MM.1S (cell line): Measurements from ENCODE around the gene ARHGAP42.

ENCODE experiments used
- DNase-seq: peaks from one replicate; pipeline ENCODE4 v3.0.0-alpha.2; 2015
- H2AFZ ChIP-seq: fragments of 300-600 bp; sonication (generic); 2 replicates; pipeline ENCODE4 v1.6.0; 2016; ENCODE audit warnings: antibody characterized with exemption, low read length
- H3F3A ChIP-seq: fragments of 300-600 bp; sonication (generic); 2 replicates; pipeline ENCODE4 v1.6.1; 2016; ENCODE audit warnings: mild to moderate bottlenecking, antibody characterized with exemption, low read length, moderate library complexity, mixed read lengths; ENCODE audit not compliant: insufficient read depth
- H3K27ac ChIP-seq: fragments of 300-600 bp; sonication (generic); 2 replicates; pipeline ENCODE4 v1.5.1; 2016; ENCODE audit warnings: mild to moderate bottlenecking, low read length
- H3K27me3 ChIP-seq: fragments of 300-600 bp; sonication (generic); replicated peaks from 2 replicates; pipeline ENCODE4 v1.6.0; 2016; ENCODE audit warnings: low read length; ENCODE audit not compliant: insufficient read depth
- H3K36me3 ChIP-seq: fragments of 300-600 bp; sonication (generic); replicated peaks from 2 replicates; pipeline ENCODE4 v1.6.1; 2016; ENCODE audit warnings: mild to moderate bottlenecking, low read length, mixed read lengths; ENCODE audit not compliant: insufficient read depth
- H3K4me1 ChIP-seq: fragments of 300-600 bp; sonication (generic); 2 replicates; pipeline ENCODE4 v1.6.1; 2016; ENCODE audit warnings: low read length, mixed read lengths
- H3K4me2 ChIP-seq: fragments of 300-600 bp; sonication (generic); 2 replicates; pipeline ENCODE4 v1.6.0; 2016; ENCODE audit warnings: low read depth, low read length
- H3K4me3 ChIP-seq: fragments of 300-600 bp; sonication (generic); 2 replicates; pipeline ENCODE4 v1.5.1; 2016; ENCODE audit warnings: low read length, mixed read lengths
- H3K79me2 ChIP-seq: fragments of 300-600 bp; sonication (generic); 2 replicates; pipeline ENCODE4 v1.6.1; 2016; ENCODE audit warnings: mixed run types, low read length, mixed read lengths
- H3K9ac ChIP-seq: fragments of 300-600 bp; sonication (generic); 2 replicates; pipeline ENCODE4 v1.6.1; 2016; ENCODE audit warnings: low read length, mixed read lengths
- H3K9me2 ChIP-seq: fragments of 300-600 bp; sonication (generic); replicated peaks from 2 replicates; pipeline ENCODE4 v1.6.1; 2016; ENCODE audit warnings: mild to moderate bottlenecking, low read length, mixed read lengths; ENCODE audit not compliant: insufficient read depth
- H3K9me3 ChIP-seq: fragments of 300-600 bp; sonication (generic); replicated peaks from 2 replicates; pipeline ENCODE4 v1.6.1; 2016; ENCODE audit warnings: mild to moderate bottlenecking, low read length, mixed read lengths; ENCODE audit not compliant: insufficient read depth
- H4K20me1 ChIP-seq: fragments of 300-600 bp; sonication (generic); 2 replicates; pipeline ENCODE4 v1.6.1; 2016; ENCODE audit warnings: mild to moderate bottlenecking, low read length, moderate library complexity, mixed read lengths; ENCODE audit not compliant: insufficient read depth
- CTCF ChIP-seq: fragments of 300-600 bp; sonication (generic); IDR thresholded peaks from 2 replicates; pipeline ENCODE4 v1.5.1; 2016; ENCODE audit warnings: antibody characterized with exemption, low read length, mixed read lengths
- EZH2 ChIP-seq: fragments of 300-600 bp; sonication (generic); optimal IDR thresholded peaks from 2 replicates; pipeline ENCODE3; 2017; ENCODE audit warnings: low read depth, mild to moderate bottlenecking, antibody characterized with exemption, low read length, mixed read lengths
- EZH2phosphoT487 ChIP-seq: fragments of 300-600 bp; sonication (generic); IDR thresholded peaks from 2 replicates; pipeline ENCODE4 v1.6.1; 2018; ENCODE audit warnings: antibody characterized with exemption, low read length

The ARHGAP42 gene

GRCh38 chr11:100820621-100821020 lies 133.5 kb downstream of the ARHGAP42 start:
- H3K9me2 ChIP-seq: no peaks in the 10 kb centered on the region
- H3K4me3 ChIP-seq: no peak overlapping the region
- TF ChIP-seq CTCF (no peak), EZH2phosphoT487 (no peak), EZH2 (no peak)
- no peak for DNase-seq
- no peak overlapping the region for H3K9ac ChIP-seq
- H3K9me3 ChIP-seq: no peaks in the 10 kb centered on the region
- no peaks in the 10 kb centered on the region for H3K79me2 ChIP-seq
- H3K4me2 ChIP-seq: no peak overlapping the region
- H3K4me1 ChIP-seq: no peaks in the 10 kb centered on the region
- no peak overlapping the region for H2AFZ ChIP-seq
- no peaks in the 10 kb centered on the region for H3K27me3 ChIP-seq
- no peaks in the 10 kb centered on the region for H4K20me1 ChIP-seq
- H3K36me3 ChIP-seq: no peaks in the 10 kb centered on the region
- H3F3A ChIP-seq: no peaks in the 10 kb centered on the region
- H3K27ac ChIP-seq: no peak overlapping the region

GRCh38 chr11:100821198-100821597 lies 134.1 kb downstream of the ARHGAP42 start:
- no peaks in the 10 kb centered on the region for H3K27me3 ChIP-seq
- no peaks in the 10 kb centered on the region for H3F3A ChIP-seq
- H3K9me2 ChIP-seq: no peaks in the 10 kb centered on the region
- H3K9me3 ChIP-seq: no peaks in the 10 kb centered on the region
- no peaks in the 10 kb centered on the region for H3K36me3 ChIP-seq
- no peak for DNase-seq
- no peak overlapping the region for H3K9ac ChIP-seq
- no peaks in the 10 kb centered on the region for H3K79me2 ChIP-seq
- H3K4me3 ChIP-seq: no peak overlapping the region
- no peak overlapping the region for H3K27ac ChIP-seq
- H3K4me2 ChIP-seq: no peak overlapping the region
- H2AFZ ChIP-seq: no peak overlapping the region
- H4K20me1 ChIP-seq: no peaks in the 10 kb centered on the region
- TF ChIP-seq CTCF: no peak
- no peak for TF ChIP-seq EZH2phosphoT487
- TF ChIP-seq EZH2: no peak
- H3K4me1 ChIP-seq: no peaks in the 10 kb centered on the region

GRCh38 chr11:100823360-100823759 lies 136.3 kb downstream of the ARHGAP42 start:
- Histone ChIP-seq H3K9me2 (no peaks in the 10 kb centered on the region), H3K9me3 (no peaks in the 10 kb centered on the region), H3K4me1 (no peaks in the 10 kb centered on the region), H3K79me2 (no peaks in the 10 kb centered on the region), H2AFZ (no peak overlapping the region), H4K20me1 (no peaks in the 10 kb centered on the region), H3K27ac (no peak overlapping the region), H3K27me3 (no peaks in the 10 kb centered on the region), H3F3A (no peaks in the 10 kb centered on the region), H3K4me2 (no peak overlapping the region), H3K9ac (no peak overlapping the region), H3K36me3 (no peaks in the 10 kb centered on the region), H3K4me3 (no peak overlapping the region)
- no peak for DNase-seq
- no peak for TF ChIP-seq EZH2
- TF ChIP-seq CTCF: no peak
- TF ChIP-seq EZH2phosphoT487: no peak
